GM23338 (cell line): ENCODE results near the gene EPB41L4A. TPM values are rescaled to one million over a fixed set of nuclear protein-coding genes. Genes with fewer than 3 reads are reported as not detected.

Source experiments
- ATAC-seq: fragments of 200-7000 bp; cut with Tn5 transposase; 3 replicates; pipeline ENCODE4 v1.9.1; 2020
- DNase-seq: peaks from one replicate; pipeline ENCODE4 v3.0.0-alpha.2; 2015; ENCODE audit warnings: low spot score
- H2AFZ ChIP-seq: fragments of 200-600 bp; sonication (generic); 2 replicates; pipeline ENCODE4 v1.8.0; 2016; ENCODE audit warnings: antibody characterized with exemption, mild to moderate bottlenecking, moderate library complexity
- H3F3A ChIP-seq: fragments of 200-600 bp; sonication (generic); replicated peaks from 2 replicates; pipeline ENCODE4 v1.8.0; 2017; ENCODE audit warnings: antibody characterized with exemption, mixed run types, low read depth
- H3K27ac ChIP-seq: fragments of 200-600 bp; sonication (generic); 2 replicates; pipeline ENCODE4 v1.6.1; 2016; ENCODE audit warnings: low read depth
- H3K27me3 ChIP-seq: fragments of 200-600 bp; sonication (generic); 2 replicates; pipeline ENCODE4 v1.8.0; 2016; ENCODE audit warnings: mild to moderate bottlenecking, mixed run types, moderate library complexity; ENCODE audit not compliant: insufficient read depth
- H3K36me3 ChIP-seq: fragments of 200-600 bp; sonication (generic); 2 replicates; pipeline ENCODE4 v1.8.0; 2016; ENCODE audit warnings: mild to moderate bottlenecking; ENCODE audit not compliant: insufficient read depth
- H3K4me1 ChIP-seq: fragments of 200-600 bp; sonication (generic); 2 replicates; pipeline ENCODE4 v1.8.0; 2016; ENCODE audit warnings: mild to moderate bottlenecking, moderate library complexity; ENCODE audit not compliant: insufficient read depth
- H3K4me2 ChIP-seq: fragments of 200-600 bp; sonication (generic); 2 replicates; pipeline ENCODE4 v1.7.1; 2017; ENCODE audit warnings: mixed run types
- H3K4me3 ChIP-seq: fragments of 200-600 bp; sonication (generic); 2 replicates; pipeline ENCODE4 v1.6.1; 2016; ENCODE audit warnings: mixed run types
- H3K79me2 ChIP-seq: fragments of 200-600 bp; sonication (generic); replicated peaks from 2 replicates; pipeline ENCODE4 v1.8.0; 2017; ENCODE audit warnings: mild to moderate bottlenecking; ENCODE audit not compliant: insufficient read depth
- H3K9me2 ChIP-seq: fragments of 200-600 bp; sonication (generic); 2 replicates; pipeline ENCODE4 v1.8.0; 2017; ENCODE audit not compliant: insufficient read depth
- H4K20me1 ChIP-seq: fragments of 200-600 bp; sonication (generic); replicated peaks from 2 replicates; pipeline ENCODE4 v1.8.0; 2017; ENCODE audit warnings: mild to moderate bottlenecking; ENCODE audit not compliant: insufficient read depth
- H3K27ac Mint-ChIP-seq: 2 replicates; pipeline ENCODE4 v1.8.0; 2020; ENCODE audit warnings: inconsistent platforms, mild to moderate bottlenecking, moderate library complexity, mixed read lengths
- H3K27me3 Mint-ChIP-seq: 3 replicates; pipeline ENCODE4 v1.8.0; 2022; ENCODE audit warnings: low read depth, mild to moderate bottlenecking, moderate library complexity, mixed read lengths, inconsistent platforms; ENCODE audit not compliant: insufficient read depth, poor library complexity
- H3K36me3 Mint-ChIP-seq: 3 replicates; pipeline ENCODE4 v1.8.0; 2021; ENCODE audit warnings: low read depth, mild to moderate bottlenecking, inconsistent platforms, moderate library complexity, mixed read lengths
- H3K4me1 Mint-ChIP-seq: 3 replicates; pipeline ENCODE4 v1.8.0; 2020; ENCODE audit warnings: mild to moderate bottlenecking, inconsistent platforms, mixed read lengths
- H3K4me3 Mint-ChIP-seq: 3 replicates; pipeline ENCODE4 v1.8.0; 2021; ENCODE audit warnings: moderate library complexity, mild to moderate bottlenecking, inconsistent platforms, mixed read lengths
- H3K9me3 Mint-ChIP-seq: 3 replicates; pipeline ENCODE4 v1.8.0; 2020; ENCODE audit warnings: moderate library complexity, mild to moderate bottlenecking, inconsistent platforms, mixed read lengths
- CREB1 ChIP-seq: fragments of 250-450 bp; sonication (Bioruptor Pico); IDR thresholded peaks from 2 replicates; pipeline ENCODE4 v1.5.0; 2020; ENCODE audit warnings: low read depth, mild to moderate bottlenecking, moderate library complexity
- EZH2 ChIP-seq: fragments of 200-600 bp; sonication (generic); IDR thresholded peaks from one replicate; pipeline ENCODE4 v1.8.0; 2017; ENCODE audit warnings: antibody characterized with exemption, mild to moderate bottlenecking, low read depth; ENCODE audit not compliant: unreplicated experiment
- EZH2phosphoT487 ChIP-seq: fragments of 200-600 bp; sonication (generic); IDR thresholded peaks from one replicate; pipeline ENCODE4 v1.8.1; 2018; ENCODE audit warnings: antibody characterized with exemption; ENCODE audit not compliant: unreplicated experiment
- JUNB ChIP-seq: IDR thresholded peaks from one replicate; pipeline ENCODE4 v1.6.1; 2016; ENCODE audit warnings: antibody characterized with exemption; ENCODE audit not compliant: unreplicated experiment
- NANOG ChIP-seq: IDR thresholded peaks from 2 replicates; pipeline ENCODE4 v1.6.1; 2016; ENCODE audit warnings: antibody characterized with exemption, borderline replicate concordance
- POLR2AphosphoS5 ChIP-seq: IDR thresholded peaks from 2 replicates; pipeline ENCODE4 v1.6.1; 2016; ENCODE audit warnings: antibody characterized with exemption, low read depth
- REST ChIP-seq: IDR thresholded peaks from one replicate; pipeline ENCODE4 v1.6.1; 2018; ENCODE audit warnings: antibody characterized with exemption; ENCODE audit not compliant: unreplicated experiment
- STAT1 ChIP-seq: IDR thresholded peaks from one replicate; pipeline ENCODE4 v1.6.1; 2016; ENCODE audit warnings: antibody characterized with exemption; ENCODE audit not compliant: unreplicated experiment
- ZNF114 ChIP-seq: fragments of 250-450 bp; sonication (Bioruptor Pico); IDR thresholded peaks from 2 replicates; pipeline ENCODE4 v1.5.0; 2020; ENCODE audit warnings: mild to moderate bottlenecking, moderate library complexity
- ZNF331 ChIP-seq: fragments of 250-450 bp; sonication (Bioruptor Pico); IDR thresholded peaks from 2 replicates; pipeline ENCODE4 v1.5.0; 2020; ENCODE audit warnings: low read depth, mild to moderate bottlenecking, moderate library complexity
- ZNF462 ChIP-seq: fragments of 250-450 bp; sonication (Bioruptor Pico); IDR thresholded peaks from 2 replicates; pipeline ENCODE4 v1.5.0; 2020; ENCODE audit warnings: mild to moderate bottlenecking, moderate library complexity
- polyA plus RNA-seq: library from polyadenylated mRNA; unstranded; fragments of >200 nt; fragmentation: Nextera tagmentation; extraction: Ambion mirVana; gene quantifications from 2 replicates; pipeline ENCODE4 v1.2.1, GENCODE V29; 2016
- total RNA-seq: library from RNA; depleted of rRNA; stranded (reverse); fragments of >200 nt; shearing (Covaris generic); gene quantifications from 2 replicates; pipeline ENCODE4 v1.2.3, GENCODE V29; 2014
- TF ChIP-seq, protein P1 (sequence below), 2 experiments: fragments of 200-600 bp in 1 of 2; sonication (generic) in 1 of 2; conservative IDR thresholded peaks; 2 replicates each; pipeline versions ENCODE4 v1.5.1 to v1.6.1; 2016 to 2017; ENCODE audit warnings: antibody characterized with exemption in 2 of 2, low read depth in 2 of 2, mild to moderate bottlenecking in 2 of 2, moderate library complexity in 1 of 2
- TF ChIP-seq, protein P2 (sequence below): IDR thresholded peaks from 2 replicates; pipeline ENCODE4 v1.6.1; 2016; ENCODE audit warnings: antibody characterized with exemption

EPB41L4A gene
- total and polyA plus RNA-seq, 2 experiments from 2014 or later, result 5.7 to 6.0 TPM

DNA sequence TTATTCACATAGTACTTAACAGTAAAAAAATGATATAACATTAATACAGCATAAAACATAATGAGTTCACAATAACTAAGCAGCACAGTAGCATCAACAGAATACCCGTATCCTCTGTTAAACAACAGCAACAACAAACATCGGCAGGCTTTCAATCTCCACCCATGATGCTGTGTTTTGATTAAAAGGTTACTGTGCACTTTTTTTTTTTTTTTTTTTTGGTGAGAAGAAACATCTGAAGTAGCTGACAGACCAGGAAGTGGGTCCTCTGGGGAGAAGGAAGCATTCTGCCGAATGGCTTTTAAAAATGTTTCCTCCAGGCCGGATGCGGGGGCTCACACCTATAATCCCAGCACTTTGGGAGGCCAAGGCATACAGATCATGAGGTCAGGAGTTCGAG lies 282.3 kb downstream of the EPB41L4A start:
- no peaks in the 10 kb centered on the region for H3K4me1 Mint-ChIP-seq
- no peaks in the 10 kb centered on the region for H3K27me3 ChIP-seq
- H3K9me2 ChIP-seq, result peaks cover 4% of the 10 kb centered on the region; the same call in 1 of the 2 replicates
- no peak overlapping the region for H2AFZ ChIP-seq
- H3K4me3 Mint-ChIP-seq, result no peak overlapping the region
- no peak overlapping the region for H3K27ac ChIP-seq
- no peaks in the 10 kb centered on the region for H3F3A ChIP-seq
- no peak overlapping the region for H3K27ac Mint-ChIP-seq
- no peaks in the 10 kb centered on the region for H3K36me3 Mint-ChIP-seq
- TF ChIP-seq POLR2AphosphoS5, result no peak
- no peak for TF ChIP-seq CREB1 (CRISPR knock-in tag)
- TF ChIP-seq REST, result no peak
- TF ChIP-seq STAT1, result no peak
- TF ChIP-seq ZNF462, result no peak
- TF ChIP-seq, protein P1, sequence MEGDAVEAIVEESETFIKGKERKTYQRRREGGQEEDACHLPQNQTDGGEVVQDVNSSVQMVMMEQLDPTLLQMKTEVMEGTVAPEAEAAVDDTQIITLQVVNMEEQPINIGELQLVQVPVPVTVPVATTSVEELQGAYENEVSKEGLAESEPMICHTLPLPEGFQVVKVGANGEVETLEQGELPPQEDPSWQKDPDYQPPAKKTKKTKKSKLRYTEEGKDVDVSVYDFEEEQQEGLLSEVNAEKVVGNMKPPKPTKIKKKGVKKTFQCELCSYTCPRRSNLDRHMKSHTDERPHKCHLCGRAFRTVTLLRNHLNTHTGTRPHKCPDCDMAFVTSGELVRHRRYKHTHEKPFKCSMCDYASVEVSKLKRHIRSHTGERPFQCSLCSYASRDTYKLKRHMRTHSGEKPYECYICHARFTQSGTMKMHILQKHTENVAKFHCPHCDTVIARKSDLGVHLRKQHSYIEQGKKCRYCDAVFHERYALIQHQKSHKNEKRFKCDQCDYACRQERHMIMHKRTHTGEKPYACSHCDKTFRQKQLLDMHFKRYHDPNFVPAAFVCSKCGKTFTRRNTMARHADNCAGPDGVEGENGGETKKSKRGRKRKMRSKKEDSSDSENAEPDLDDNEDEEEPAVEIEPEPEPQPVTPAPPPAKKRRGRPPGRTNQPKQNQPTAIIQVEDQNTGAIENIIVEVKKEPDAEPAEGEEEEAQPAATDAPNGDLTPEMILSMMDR (conservative IDR thresholded peaks at IDR 0.05; ENCODE audit: low read depth in 2 of 2), result no peak
- TF ChIP-seq, protein P2, sequence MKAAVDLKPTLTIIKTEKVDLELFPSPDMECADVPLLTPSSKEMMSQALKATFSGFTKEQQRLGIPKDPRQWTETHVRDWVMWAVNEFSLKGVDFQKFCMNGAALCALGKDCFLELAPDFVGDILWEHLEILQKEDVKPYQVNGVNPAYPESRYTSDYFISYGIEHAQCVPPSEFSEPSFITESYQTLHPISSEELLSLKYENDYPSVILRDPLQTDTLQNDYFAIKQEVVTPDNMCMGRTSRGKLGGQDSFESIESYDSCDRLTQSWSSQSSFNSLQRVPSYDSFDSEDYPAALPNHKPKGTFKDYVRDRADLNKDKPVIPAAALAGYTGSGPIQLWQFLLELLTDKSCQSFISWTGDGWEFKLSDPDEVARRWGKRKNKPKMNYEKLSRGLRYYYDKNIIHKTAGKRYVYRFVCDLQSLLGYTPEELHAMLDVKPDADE, result no peak
- no peak for TF ChIP-seq NANOG
- no peak for TF ChIP-seq ZNF114 (CRISPR knock-in tag)
- no peak for TF ChIP-seq EZH2phosphoT487
- no peak for TF ChIP-seq EZH2
- no peak for TF ChIP-seq JUNB
- no peak for TF ChIP-seq ZNF331 (CRISPR knock-in tag)
- ATAC-seq (no peak), DNase-seq (no peak)
- H4K20me1 ChIP-seq, result no peaks in the 10 kb centered on the region
- no peak overlapping the region for H3K4me3 ChIP-seq
- no peaks in the 10 kb centered on the region for H3K79me2 ChIP-seq
- peaks cover 1% of the 10 kb centered on the region for H3K27me3 Mint-ChIP-seq
- H3K9me3 Mint-ChIP-seq, result peaks cover 6% of the 10 kb centered on the region; the same call in 1 of the 3 replicates
- H3K4me1 ChIP-seq, result no peaks in the 10 kb centered on the region
- H3K36me3 ChIP-seq, result no peaks in the 10 kb centered on the region
- H3K4me2 ChIP-seq, result no peak overlapping the region
